Caco-2 (cell line): Measurements from ENCODE around the gene ABCC12. TPM values are rescaled to one million over a fixed set of nuclear protein-coding genes. Genes with fewer than 3 reads are reported as not detected.

Source experiments
- BruUV-seq: library from RNA; stranded (reverse); fragments of 400-500 nt; replicated peaks from 2 replicates; lab custom pipeline; 2021; lab: Mats Ljungman, UMichigan
- CTCF ChIA-PET: fragments of 300-600 bp; sonication (Branson Sonifier 250); formaldehyde crosslinking; loops from one replicate; lab custom pipeline; 2022; ENCODE audit warnings: antibody characterized with exemption; lab: Charles Lee
- POLR2A ChIA-PET: fragments of 300-600 bp; sonication (Branson Sonifier 250); formaldehyde crosslinking; loops from one replicate; lab custom pipeline; 2022; ENCODE audit warnings: antibody characterized with exemption; lab: Charles Lee
- DNase-seq, 2 experiments: peaks; one replicate each; pipeline versions ENCODE4 v3.0.0 to v3.0.0-alpha.2; 2020 to 2022
- H3K27me3 ChIP-seq: replicated peaks from 2 replicates; pipeline ENCODE4 v1.6.0; 2011; ENCODE audit warnings: low read length; ENCODE audit not compliant: control insufficient read depth, insufficient read depth
- H3K36me3 ChIP-seq: 2 replicates; pipeline ENCODE4 v1.5.1; 2011; ENCODE audit warnings: low read length; ENCODE audit not compliant: control insufficient read depth, insufficient read depth
- H3K4me1 ChIP-seq: fragments of 250-450 bp; sonication (Bioruptor Pico); 2 replicates; pipeline ENCODE4 v1.5.1; 2020; ENCODE audit warnings: mild to moderate bottlenecking
- H3K4me3 ChIP-seq: 2 replicates; pipeline ENCODE4 v1.5.1; 2011; ENCODE audit warnings: low read depth, mild to moderate bottlenecking, control low read depth, low read length
- H3K9me3 ChIP-seq: fragments of 250-450 bp; sonication (Bioruptor Pico); 2 replicates; pipeline ENCODE4 v1.5.1; 2020; ENCODE audit warnings: mild to moderate bottlenecking, moderate library complexity
- H3K27ac Mint-ChIP-seq: one replicate; pipeline ENCODE4 v1.8.0; 2022; ENCODE audit warnings: mixed read lengths; ENCODE audit not compliant: unreplicated experiment
- H3K27me3 Mint-ChIP-seq: one replicate; pipeline ENCODE4 v1.8.0; 2022; ENCODE audit warnings: mixed read lengths; ENCODE audit not compliant: insufficient read depth, unreplicated experiment
- H3K36me3 Mint-ChIP-seq: one replicate; pipeline ENCODE4 v1.8.0; 2022; ENCODE audit warnings: mild to moderate bottlenecking, mixed read lengths; ENCODE audit not compliant: insufficient read depth, unreplicated experiment
- H3K4me1 Mint-ChIP-seq: one replicate; pipeline ENCODE4 v1.8.0; 2022; ENCODE audit warnings: low read depth, mixed read lengths; ENCODE audit not compliant: unreplicated experiment
- H3K4me3 Mint-ChIP-seq: one replicate; pipeline ENCODE4 v1.8.0; 2022; ENCODE audit warnings: mild to moderate bottlenecking, moderate library complexity, mixed read lengths; ENCODE audit not compliant: unreplicated experiment
- H3K9me3 Mint-ChIP-seq: one replicate; pipeline ENCODE4 v1.8.0; 2022; ENCODE audit warnings: mixed read lengths; ENCODE audit not compliant: unreplicated experiment
- intact Hi-C: fragments of 100-400 bp; cut with micrococcal nuclease; formaldehyde crosslinking; loops from one replicate; pipeline ENCODE4 v1.10.0; 2022; ENCODE audit not compliant: unreplicated experiment
- total RNA-seq: library from RNA; stranded (reverse); gene quantifications from 2 replicates; pipeline ENCODE4 v1.2.3, GENCODE V29; 2022
- TF ChIP-seq, protein P1 (sequence below), 2 experiments: fragments of 200-600 bp in 1 of 2; IDR thresholded peaks; 1 replicate in 1 of 2; 2 replicates in 1 of 2; pipeline versions ENCODE4 v1.5.1 to v1.8.0; 2011 to 2022; ENCODE audit warnings: antibody characterized with exemption in 1 of 2, control low read depth in 1 of 2, inconsistent platforms in 1 of 2, low read depth in 1 of 2, low read length in 1 of 2, mild to moderate bottlenecking in 1 of 2, moderate library complexity in 1 of 2; ENCODE audit not compliant: insufficient read depth in 1 of 2, severe bottlenecking in 1 of 2, unreplicated experiment in 1 of 2

The ABCC12 gene
- total RNA-seq, 1 experiment from 2014 or later = not detected

- Histone ChIP-seq H3K9me3 (no peaks in the 10 kb centered on the region), H3K4me1 (no peaks in the 10 kb centered on the region), H3K4me3 (no peak overlapping the region), H3K36me3 (no peaks in the 10 kb centered on the region), H3K27me3 (no peaks in the 10 kb centered on the region; the same call in 1 of the 2 replicates)
- Mint-ChIP-seq H3K27me3 (peaks cover 4% of the 10 kb centered on the region), H3K36me3 (no peaks in the 10 kb centered on the region), H3K9me3 (no peaks in the 10 kb centered on the region), H3K4me3 (no peak overlapping the region), H3K27ac (no peak overlapping the region), H3K4me1 (peaks cover 5% of the 10 kb centered on the region)
- ChIA-PET CTCF (no interaction called here), POLR2A (no interaction called here)
- no peak for DNase-seq
- no TSS peak for BruUV-seq
- TF ChIP-seq, protein P1, sequence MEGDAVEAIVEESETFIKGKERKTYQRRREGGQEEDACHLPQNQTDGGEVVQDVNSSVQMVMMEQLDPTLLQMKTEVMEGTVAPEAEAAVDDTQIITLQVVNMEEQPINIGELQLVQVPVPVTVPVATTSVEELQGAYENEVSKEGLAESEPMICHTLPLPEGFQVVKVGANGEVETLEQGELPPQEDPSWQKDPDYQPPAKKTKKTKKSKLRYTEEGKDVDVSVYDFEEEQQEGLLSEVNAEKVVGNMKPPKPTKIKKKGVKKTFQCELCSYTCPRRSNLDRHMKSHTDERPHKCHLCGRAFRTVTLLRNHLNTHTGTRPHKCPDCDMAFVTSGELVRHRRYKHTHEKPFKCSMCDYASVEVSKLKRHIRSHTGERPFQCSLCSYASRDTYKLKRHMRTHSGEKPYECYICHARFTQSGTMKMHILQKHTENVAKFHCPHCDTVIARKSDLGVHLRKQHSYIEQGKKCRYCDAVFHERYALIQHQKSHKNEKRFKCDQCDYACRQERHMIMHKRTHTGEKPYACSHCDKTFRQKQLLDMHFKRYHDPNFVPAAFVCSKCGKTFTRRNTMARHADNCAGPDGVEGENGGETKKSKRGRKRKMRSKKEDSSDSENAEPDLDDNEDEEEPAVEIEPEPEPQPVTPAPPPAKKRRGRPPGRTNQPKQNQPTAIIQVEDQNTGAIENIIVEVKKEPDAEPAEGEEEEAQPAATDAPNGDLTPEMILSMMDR (IDR thresholded peaks at IDR 0.05; ENCODE audit: insufficient read depth in 1 of 2, low read depth in 1 of 2, low read length in 1 of 2, severe bottlenecking in 1 of 2, unreplicated experiment in 1 of 2) = no peak
- intact Hi-C loops = no loop called here
These were observed 25.2 kb upstream of the ABCC12 start for GRCh38 chr16:48180868-48181480.

DNA sequence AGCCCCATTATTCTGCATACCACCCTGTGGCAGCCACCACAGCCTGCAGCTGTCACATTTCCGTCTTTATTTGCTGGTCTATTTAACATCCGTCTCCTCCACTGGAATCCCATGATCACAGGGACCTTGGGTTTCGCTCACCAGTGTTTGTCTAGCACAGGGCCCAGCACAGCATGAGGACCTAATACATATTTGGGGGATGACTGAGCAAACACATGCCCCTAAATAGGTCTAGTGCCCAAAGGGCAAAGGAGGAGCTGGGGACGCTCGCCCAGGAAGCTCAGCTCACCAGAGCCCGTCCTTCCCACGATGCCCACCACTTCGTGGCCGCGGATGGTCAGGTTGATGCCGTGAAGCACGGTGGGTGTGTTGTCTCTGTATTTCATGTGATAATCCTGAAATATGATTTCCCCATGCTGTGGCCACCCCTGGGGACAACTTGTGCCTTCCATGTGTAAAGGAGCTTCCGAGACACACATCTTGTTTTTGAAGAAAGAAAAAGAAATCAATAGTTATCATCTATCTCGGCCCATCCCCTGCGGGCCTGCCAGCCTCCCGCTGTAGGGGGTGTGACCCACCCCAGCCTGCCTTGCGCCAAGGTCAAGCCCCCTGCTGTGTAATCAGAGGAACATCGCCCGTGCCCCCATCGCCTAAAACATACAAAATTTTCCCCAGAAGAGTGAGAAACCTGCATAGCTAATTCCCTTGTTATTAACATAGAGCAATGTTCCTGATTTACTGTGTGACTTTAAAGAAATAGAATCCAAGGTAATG, 21.0 kb upstream of the ABCC12 start:
- no TSS peak for BruUV-seq
- Mint-ChIP-seq H3K36me3 (no peaks in the 10 kb centered on the region), H3K27ac (no peak overlapping the region), H3K4me3 (no peak overlapping the region), H3K4me1 (no peaks in the 10 kb centered on the region), H3K27me3 (no peaks in the 10 kb centered on the region), H3K9me3 (no peaks in the 10 kb centered on the region)
- intact Hi-C loops = no loop called here
- Histone ChIP-seq H3K27me3 (no peaks in the 10 kb centered on the region; the same call in 1 of the 2 replicates), H3K36me3 (no peaks in the 10 kb centered on the region), H3K4me1 (no peaks in the 10 kb centered on the region), H3K9me3 (no peaks in the 10 kb centered on the region), H3K4me3 (no peak overlapping the region)
- TF ChIP-seq, protein P1 (IDR thresholded peaks at IDR 0.05; ENCODE audit: insufficient read depth in 1 of 2, low read depth in 1 of 2, low read length in 1 of 2, severe bottlenecking in 1 of 2, unreplicated experiment in 1 of 2) = no peak
- ChIA-PET CTCF (interaction anchor here (0.8 kb wide), 1 partner anchor 12 kb away, joined by 3 read pairs; no protein-coding TSS in a partner anchor), POLR2A (interaction anchor here (0.6 kb wide), 1 partner anchor 1260 kb away, joined by 3 read pairs; no protein-coding TSS in a partner anchor)
- no peak for DNase-seq

- intact Hi-C loops = no loop called here
- Histone ChIP-seq H3K27me3 (no peaks in the 10 kb centered on the region), H3K9me3 (no peaks in the 10 kb centered on the region), H3K4me1 (no peaks in the 10 kb centered on the region), H3K36me3 (no peaks in the 10 kb centered on the region), H3K4me3 (no peak overlapping the region)
- Mint-ChIP-seq H3K4me3 (no peak overlapping the region), H3K4me1 (no peaks in the 10 kb centered on the region), H3K27me3 (no peaks in the 10 kb centered on the region), H3K27ac (no peak overlapping the region), H3K36me3 (no peaks in the 10 kb centered on the region), H3K9me3 (no peaks in the 10 kb centered on the region)
- TF ChIP-seq, protein P1 (IDR thresholded peaks at IDR 0.05; ENCODE audit: insufficient read depth in 1 of 2, low read depth in 1 of 2, low read length in 1 of 2, severe bottlenecking in 1 of 2, unreplicated experiment in 1 of 2) = no peak
- ChIA-PET POLR2A (no interaction called here), CTCF (interaction anchor here (0.6 kb wide), 1 partner anchor 449 kb away, joined by 3 read pairs; no protein-coding TSS in a partner anchor)
- no TSS peak for BruUV-seq
- DNase-seq = no peak
These were observed 18.1 kb upstream of the ABCC12 start for GRCh38 chr16:48173889-48174288.
